ENCODE data around the gene LOC101059915.

LOC101059915 gene

DNA sequence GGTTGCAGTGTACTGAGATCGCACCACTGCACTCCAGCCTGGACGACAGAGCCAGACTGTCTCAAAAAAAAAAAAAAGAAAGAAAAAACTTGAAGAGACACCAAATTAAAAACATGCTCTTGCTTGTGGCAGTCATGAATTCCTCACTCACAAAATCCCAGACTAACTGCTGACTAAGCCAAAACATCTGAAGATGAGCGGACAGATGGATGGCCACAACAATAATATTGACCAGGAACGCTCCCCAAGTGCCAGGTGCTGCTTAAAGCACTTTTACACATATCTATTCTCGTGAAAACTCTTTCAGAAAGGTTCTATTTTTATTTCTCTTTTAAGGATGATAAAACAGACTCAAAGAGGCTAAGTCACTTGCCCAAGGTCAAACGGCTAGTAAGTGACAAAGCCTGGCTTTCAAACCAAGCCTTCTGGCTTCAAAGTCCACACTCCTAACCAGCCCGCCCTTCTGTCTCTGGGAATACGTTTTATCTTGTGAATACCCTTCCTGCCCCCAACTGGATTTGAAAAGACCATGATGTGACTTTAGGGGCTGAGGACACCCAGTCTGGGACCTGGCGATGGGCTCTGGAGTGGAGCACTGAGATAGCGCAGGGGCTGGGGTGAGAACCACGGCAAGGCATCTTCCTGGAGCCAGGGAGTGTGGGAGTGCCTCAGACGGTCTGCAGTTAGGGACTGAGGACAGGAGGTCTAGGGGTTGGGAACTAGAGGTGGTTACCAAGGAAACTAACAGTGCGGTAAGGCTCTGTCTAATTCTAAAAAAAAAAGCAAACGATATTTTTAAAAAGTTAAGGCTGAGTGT is 39.5 kb upstream of the LOC101059915 start:
- Histone ChIP-seq H3K27ac (ENCODE audit: low read length) (peak overlapping the region; percentile 97), H3K4me2 (ENCODE audit: low read depth, low read length) (peak overlapping the region; percentile 53), H3F3A (ENCODE audit: insufficient read depth, low read length) (peaks cover 39% of the 10 kb centered on the region), H3K79me2 (ENCODE audit: low read length) (no peaks in the 10 kb centered on the region), H3K27me3 (replicated peaks; ENCODE audit: insufficient read depth, low read length) (no peaks in the 10 kb centered on the region), H3K4me1 (ENCODE audit: low read length) (peaks cover 55% of the 10 kb centered on the region), H4K20me1 (ENCODE audit: insufficient read depth, low read length) (no peaks in the 10 kb centered on the region), H3K9me3 (replicated peaks; ENCODE audit: insufficient read depth, low read length) (no peaks in the 10 kb centered on the region), H3K36me3 (replicated peaks; ENCODE audit: insufficient read depth, low read length) (no peaks in the 10 kb centered on the region), H3K4me3 (ENCODE audit: low read length) (no peak overlapping the region), H3K9ac (ENCODE audit: low read length) (peak overlapping the region; percentile 50; the same call in 1 of the 2 replicates), H3K9me2 (replicated peaks; ENCODE audit: insufficient read depth, low read length) (no peaks in the 10 kb centered on the region), H2AFZ (ENCODE audit: low read length) (peak overlapping the region; percentile 33; the same call in 1 of the 2 replicates)
- TF ChIP-seq EZH2 (optimal IDR thresholded peaks at IDR 0.05; ENCODE audit: low read depth, low read length) (no peak), EZH2phosphoT487 (IDR thresholded peaks at IDR 0.05; ENCODE audit: low read length) (no peak)
- TF ChIP-seq, protein P1, sequence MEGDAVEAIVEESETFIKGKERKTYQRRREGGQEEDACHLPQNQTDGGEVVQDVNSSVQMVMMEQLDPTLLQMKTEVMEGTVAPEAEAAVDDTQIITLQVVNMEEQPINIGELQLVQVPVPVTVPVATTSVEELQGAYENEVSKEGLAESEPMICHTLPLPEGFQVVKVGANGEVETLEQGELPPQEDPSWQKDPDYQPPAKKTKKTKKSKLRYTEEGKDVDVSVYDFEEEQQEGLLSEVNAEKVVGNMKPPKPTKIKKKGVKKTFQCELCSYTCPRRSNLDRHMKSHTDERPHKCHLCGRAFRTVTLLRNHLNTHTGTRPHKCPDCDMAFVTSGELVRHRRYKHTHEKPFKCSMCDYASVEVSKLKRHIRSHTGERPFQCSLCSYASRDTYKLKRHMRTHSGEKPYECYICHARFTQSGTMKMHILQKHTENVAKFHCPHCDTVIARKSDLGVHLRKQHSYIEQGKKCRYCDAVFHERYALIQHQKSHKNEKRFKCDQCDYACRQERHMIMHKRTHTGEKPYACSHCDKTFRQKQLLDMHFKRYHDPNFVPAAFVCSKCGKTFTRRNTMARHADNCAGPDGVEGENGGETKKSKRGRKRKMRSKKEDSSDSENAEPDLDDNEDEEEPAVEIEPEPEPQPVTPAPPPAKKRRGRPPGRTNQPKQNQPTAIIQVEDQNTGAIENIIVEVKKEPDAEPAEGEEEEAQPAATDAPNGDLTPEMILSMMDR (IDR thresholded peaks at IDR 0.05; ENCODE audit: low read length) = no peak
- DNase-seq = peak; percentile 84

DNA sequence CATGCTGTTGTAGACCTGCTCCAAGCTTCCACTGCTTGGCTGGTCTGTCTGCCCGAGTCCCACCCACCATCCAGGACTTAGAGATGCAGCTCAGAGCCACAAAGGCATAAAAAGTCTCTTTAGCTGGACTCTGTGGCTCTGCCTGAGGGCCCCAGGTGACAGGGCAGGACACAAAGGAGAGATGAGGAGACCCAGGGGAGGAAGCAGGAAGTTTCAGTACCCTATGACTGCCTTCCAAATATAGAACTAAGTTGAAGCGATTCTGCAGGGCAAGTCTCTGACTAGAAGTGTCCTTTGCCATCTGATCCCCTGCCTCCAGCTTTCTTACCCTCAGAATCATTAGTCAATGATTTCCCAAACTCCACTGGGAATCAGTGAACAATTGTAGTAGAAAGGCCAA is 37.9 kb upstream of the LOC101059915 start:
- Histone ChIP-seq H2AFZ (ENCODE audit: low read length) (peak overlapping the region; percentile 35), H3K4me1 (ENCODE audit: low read length) (peaks cover 42% of the 10 kb centered on the region), H3K27ac (ENCODE audit: low read length) (peak overlapping the region; percentile 97), H3K9me3 (replicated peaks; ENCODE audit: insufficient read depth, low read length) (no peaks in the 10 kb centered on the region), H3K4me3 (ENCODE audit: low read length) (peak overlapping the region; percentile 1; the same call in 1 of the 2 replicates), H3K9ac (ENCODE audit: low read length) (peak overlapping the region; percentile 40; the same call in 1 of the 2 replicates), H3K9me2 (replicated peaks; ENCODE audit: insufficient read depth, low read length) (no peaks in the 10 kb centered on the region), H4K20me1 (ENCODE audit: insufficient read depth, low read length) (no peaks in the 10 kb centered on the region), H3F3A (ENCODE audit: insufficient read depth, low read length) (peaks cover 30% of the 10 kb centered on the region), H3K79me2 (ENCODE audit: low read length) (no peaks in the 10 kb centered on the region), H3K36me3 (replicated peaks; ENCODE audit: insufficient read depth, low read length) (no peaks in the 10 kb centered on the region), H3K4me2 (ENCODE audit: low read depth, low read length) (peak overlapping the region; percentile 86), H3K27me3 (replicated peaks; ENCODE audit: insufficient read depth, low read length) (no peaks in the 10 kb centered on the region)
- DNase-seq = peak; percentile 61
- no peak for TF ChIP-seq EZH2phosphoT487 (IDR thresholded peaks at IDR 0.05; ENCODE audit: low read length)
- TF ChIP-seq, protein P1 (IDR thresholded peaks at IDR 0.05; ENCODE audit: low read length) = no peak
- no peak for TF ChIP-seq EZH2 (optimal IDR thresholded peaks at IDR 0.05; ENCODE audit: low read depth, low read length)

DNA sequence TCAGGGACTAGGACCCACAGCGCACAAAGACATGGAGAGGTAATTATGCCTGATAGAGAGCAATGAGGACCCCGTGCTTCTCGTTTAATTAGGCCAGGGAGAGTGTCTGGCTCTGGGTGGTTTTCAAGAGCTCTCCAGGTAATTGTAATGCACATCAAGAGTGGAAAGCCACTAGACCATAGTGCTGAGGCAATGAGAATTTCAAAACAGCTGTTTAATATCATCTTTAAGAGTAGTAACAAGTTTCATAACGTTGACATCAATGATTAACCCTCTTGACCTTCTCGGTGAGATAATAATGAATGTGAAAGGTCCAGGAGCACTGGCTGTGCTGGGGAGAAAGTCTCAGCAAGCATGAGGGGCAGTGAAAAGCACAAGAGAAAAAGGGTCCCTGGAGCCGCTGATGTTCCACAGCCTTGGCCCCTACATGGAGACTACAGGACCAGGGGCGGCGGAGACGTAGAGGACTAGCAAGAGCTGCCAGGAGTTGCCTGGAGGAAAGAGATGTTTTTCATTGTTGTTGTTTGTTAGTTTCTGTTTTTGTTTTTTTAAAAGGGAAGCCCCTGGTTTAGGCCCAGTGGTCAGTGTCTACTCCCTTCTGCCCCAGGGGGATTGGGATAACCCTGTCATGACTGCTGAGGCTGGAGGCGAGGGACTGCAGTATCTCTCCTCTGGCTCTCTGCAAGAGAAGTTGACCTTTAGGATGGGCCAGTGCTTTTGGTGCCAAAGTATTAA is 34.3 kb upstream of the LOC101059915 start:
- DNase-seq = no peak
- Histone ChIP-seq H3K36me3 (replicated peaks; ENCODE audit: insufficient read depth, low read length) (no peaks in the 10 kb centered on the region), H3K27ac (ENCODE audit: low read length) (no peak overlapping the region), H3K4me2 (ENCODE audit: low read depth, low read length) (no peak overlapping the region), H3K9me3 (replicated peaks; ENCODE audit: insufficient read depth, low read length) (no peaks in the 10 kb centered on the region), H4K20me1 (ENCODE audit: insufficient read depth, low read length) (no peaks in the 10 kb centered on the region), H3K4me3 (ENCODE audit: low read length) (no peak overlapping the region), H2AFZ (ENCODE audit: low read length) (no peak overlapping the region), H3K27me3 (replicated peaks; ENCODE audit: insufficient read depth, low read length) (no peaks in the 10 kb centered on the region), H3F3A (ENCODE audit: insufficient read depth, low read length) (peaks cover 16% of the 10 kb centered on the region), H3K9me2 (replicated peaks; ENCODE audit: insufficient read depth, low read length) (no peaks in the 10 kb centered on the region), H3K4me1 (ENCODE audit: low read length) (peaks cover 43% of the 10 kb centered on the region), H3K9ac (ENCODE audit: low read length) (no peak overlapping the region), H3K79me2 (ENCODE audit: low read length) (no peaks in the 10 kb centered on the region)
- TF ChIP-seq, protein P1 (IDR thresholded peaks at IDR 0.05; ENCODE audit: low read length) = no peak
- TF ChIP-seq EZH2 (optimal IDR thresholded peaks at IDR 0.05; ENCODE audit: low read depth, low read length) = no peak
- no peak for TF ChIP-seq EZH2phosphoT487 (IDR thresholded peaks at IDR 0.05; ENCODE audit: low read length)

All from MM.1S (cell line).